Stomach smooth muscle (tissue), 2 donors: ENCODE measurements around the gene NOS3.

ENCODE experiments used
- H3K27ac ChIP-seq: one replicate; pipeline ENCODE4 v1.7.0; 2013; ENCODE audit warnings: mild to moderate bottlenecking, low read length, inconsistent platforms
- H3K27me3 ChIP-seq, 2 donors: one replicate each; pipeline ENCODE4 v1.7.0; 2013; ENCODE audit warnings: low read length in 2 of 2; ENCODE audit not compliant: insufficient read depth in 2 of 2, control insufficient read depth in 1 of 2
- H3K36me3 ChIP-seq, 2 donors: one replicate each; pipeline ENCODE4 v1.7.0; 2013; ENCODE audit warnings: low read length in 2 of 2; ENCODE audit not compliant: control insufficient read depth in 2 of 2, insufficient read depth in 2 of 2
- H3K4me1 ChIP-seq: one replicate; pipeline ENCODE4 v1.7.0; 2013; ENCODE audit warnings: low read length; ENCODE audit not compliant: control insufficient read depth, insufficient read depth
- H3K4me3 ChIP-seq, 2 donors: one replicate each; pipeline ENCODE4 v1.7.0; 2013; ENCODE audit warnings: low read length in 2 of 2
- H3K9ac ChIP-seq, 2 donors: one replicate each; pipeline ENCODE4 v1.7.0; 2013; ENCODE audit warnings: low read length in 2 of 2, mild to moderate bottlenecking in 1 of 2
- H3K9me3 ChIP-seq, 2 donors: one replicate each; pipeline ENCODE4 v1.7.0; 2013; ENCODE audit warnings: low read length in 2 of 2; ENCODE audit not compliant: control insufficient read depth in 2 of 2
- donor health status: healthy.
- donor health status: Pancreatic carcinoma.

Gene NOS3

GRCh38 chr7:150996376-150997074, 5.7 kb downstream of the NOS3 start:
- Histone ChIP-seq H3K27me3 (no peaks in the 10 kb centered on the region), H3K9me3 (no peaks in the 10 kb centered on the region), H3K36me3 (no peaks in the 10 kb centered on the region), H3K27ac (no peak overlapping the region), H3K9ac (no peak overlapping the region), H3K4me3 (no peak overlapping the region), H3K4me1 (no peaks in the 10 kb centered on the region)

GRCh38 chr7:150997075-150997511, 6.3 kb downstream of the NOS3 start:
- Histone ChIP-seq H3K27me3 (no peaks in the 10 kb centered on the region), H3K9me3 (no peaks in the 10 kb centered on the region), H3K9ac (no peak overlapping the region), H3K36me3 (no peaks in the 10 kb centered on the region), H3K4me1 (no peaks in the 10 kb centered on the region), H3K4me3 (no peak overlapping the region), H3K27ac (no peak overlapping the region)

- Histone ChIP-seq H3K27ac (no peak overlapping the region), H3K27me3 (no peaks in the 10 kb centered on the region), H3K9ac (no peak overlapping the region), H3K36me3 (no peaks in the 10 kb centered on the region), H3K4me3 (no peak overlapping the region), H3K4me1 (no peaks in the 10 kb centered on the region), H3K9me3 (no peaks in the 10 kb centered on the region)
Observed at GRCh38 chr7:150997817-150998216, 7.0 kb downstream of the NOS3 start.

GRCh38 chr7:150998341-150998740, 7.5 kb downstream of the NOS3 start:
- Histone ChIP-seq H3K36me3 (no peaks in the 10 kb centered on the region), H3K9me3 (no peaks in the 10 kb centered on the region), H3K27ac (no peak overlapping the region), H3K27me3 (no peaks in the 10 kb centered on the region), H3K4me1 (no peaks in the 10 kb centered on the region), H3K4me3 (no peak overlapping the region), H3K9ac (no peak overlapping the region)

- Histone ChIP-seq H3K9me3 (no peaks in the 10 kb centered on the region), H3K27me3 (no peaks in the 10 kb centered on the region), H3K4me3 (no peak overlapping the region), H3K4me1 (no peaks in the 10 kb centered on the region), H3K27ac (no peak overlapping the region), H3K36me3 (no peaks in the 10 kb centered on the region), H3K9ac (no peak overlapping the region)
Observed at GRCh38 chr7:150999001-150999400, 8.2 kb downstream of the NOS3 start.

- Histone ChIP-seq H3K9me3 (no peaks in the 10 kb centered on the region), H3K9ac (no peak overlapping the region), H3K27ac (no peak overlapping the region), H3K36me3 (no peaks in the 10 kb centered on the region), H3K4me3 (no peak overlapping the region), H3K4me1 (no peaks in the 10 kb centered on the region), H3K27me3 (no peaks in the 10 kb centered on the region)
Observed at GRCh38 chr7:150999497-151000230, 8.8 kb downstream of the NOS3 start.

- Histone ChIP-seq H3K4me3 (no peak overlapping the region), H3K27ac (no peak overlapping the region), H3K9me3 (no peaks in the 10 kb centered on the region), H3K36me3 (no peaks in the 10 kb centered on the region), H3K9ac (no peak overlapping the region), H3K4me1 (no peaks in the 10 kb centered on the region), H3K27me3 (no peaks in the 10 kb centered on the region)
Observed at GRCh38 chr7:151000897-151001495, 10.2 kb downstream of the NOS3 start.

GRCh38 chr7:151001546-151001945, 10.7 kb downstream of the NOS3 start:
- Histone ChIP-seq H3K4me1 (no peaks in the 10 kb centered on the region), H3K9ac (no peak overlapping the region), H3K4me3 (no peak overlapping the region), H3K9me3 (no peaks in the 10 kb centered on the region), H3K27me3 (no peaks in the 10 kb centered on the region), H3K27ac (no peak overlapping the region), H3K36me3 (no peaks in the 10 kb centered on the region)

GRCh38 chr7:151003572-151003971, 12.8 kb downstream of the NOS3 start:
- Histone ChIP-seq H3K9ac (no peak overlapping the region), H3K9me3 (no peaks in the 10 kb centered on the region), H3K27me3 (no peaks in the 10 kb centered on the region), H3K4me3 (no peak overlapping the region), H3K36me3 (no peaks in the 10 kb centered on the region), H3K27ac (no peak overlapping the region), H3K4me1 (peaks cover 8% of the 10 kb centered on the region)

- H3K4me3 ChIP-seq = no peak overlapping the region
- H3K27me3 ChIP-seq = peaks cover 3 to 6% of the 10 kb centered on the region in 2 donors
- H3K9ac ChIP-seq = no peak overlapping the region
- H3K36me3 ChIP-seq = no peaks in the 10 kb centered on the region
- no peaks in the 10 kb centered on the region for H3K9me3 ChIP-seq
- H3K4me1 ChIP-seq = peaks cover 14% of the 10 kb centered on the region
- H3K27ac ChIP-seq = no peak overlapping the region
Observed at GRCh38 chr7:151005566-151005965, 14.7 kb downstream of the NOS3 start.
